GM21825 (cell line): ENCODE results near the gene C16orf74.

ENCODE experiments used
- ATAC-seq: cut with Tn5 transposase; IDR thresholded peaks from one replicate; pipeline ENCODE4 v1.9.1; 2021; ENCODE audit warnings: mild to moderate bottlenecking, moderate library complexity; ENCODE audit not compliant: unreplicated experiment

Gene C16orf74

DNA sequence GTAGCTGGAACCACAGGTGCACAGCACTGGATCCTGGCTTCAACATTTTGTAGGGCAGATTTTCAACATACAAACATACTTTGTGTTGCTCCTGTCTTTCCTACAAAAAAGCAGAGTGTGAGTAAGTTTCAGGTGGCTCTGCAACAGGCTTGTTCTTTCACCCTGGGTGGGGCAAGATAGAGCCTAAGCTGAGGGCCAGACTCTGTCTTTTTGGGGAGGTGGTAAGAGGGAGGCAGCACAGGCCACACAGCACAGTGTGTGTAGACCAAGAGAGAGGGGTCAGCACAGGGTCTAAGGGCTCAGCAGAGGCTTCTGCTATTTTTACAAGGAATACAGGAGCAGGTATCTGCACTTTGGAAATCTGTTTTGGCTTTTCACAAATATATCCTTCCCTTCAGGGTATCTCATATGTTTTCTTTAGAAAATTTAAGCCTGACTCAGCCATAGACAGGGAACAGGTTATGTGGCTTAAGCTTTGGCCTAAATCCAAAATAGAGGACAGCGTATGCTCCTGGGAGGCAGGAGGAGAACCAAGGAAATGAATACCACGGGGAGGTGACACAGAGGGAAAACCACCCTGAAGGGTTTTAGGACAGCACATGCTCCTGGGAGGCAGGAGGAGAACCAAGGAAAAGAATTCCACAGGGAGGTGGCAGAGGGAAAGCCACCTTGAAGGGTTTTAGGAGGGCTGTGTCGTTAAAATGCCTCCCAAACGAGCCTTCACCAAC is 26.9 kb upstream of the C16orf74 start:
- ATAC-seq = no peak

DNA sequence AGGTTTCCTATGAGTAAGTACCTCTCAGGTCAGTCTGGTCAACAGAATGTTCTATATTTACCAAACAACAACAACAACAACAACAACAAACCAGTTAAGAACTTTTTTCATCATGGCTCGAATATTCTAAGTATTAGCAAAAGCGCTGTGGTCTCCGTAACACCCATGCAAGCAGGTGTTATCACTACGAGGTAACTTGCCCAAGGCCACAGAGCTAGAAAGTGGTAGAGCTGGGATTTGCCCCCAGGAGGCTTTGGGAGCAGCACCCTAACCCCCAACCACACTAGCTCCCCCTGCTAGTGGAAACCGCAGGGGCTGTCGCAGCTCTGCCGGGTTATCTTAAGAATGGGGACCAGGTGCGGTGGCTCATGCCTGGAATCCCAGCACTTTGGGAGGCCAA is 23.9 kb upstream of the C16orf74 start:
- no peak for ATAC-seq

DNA sequence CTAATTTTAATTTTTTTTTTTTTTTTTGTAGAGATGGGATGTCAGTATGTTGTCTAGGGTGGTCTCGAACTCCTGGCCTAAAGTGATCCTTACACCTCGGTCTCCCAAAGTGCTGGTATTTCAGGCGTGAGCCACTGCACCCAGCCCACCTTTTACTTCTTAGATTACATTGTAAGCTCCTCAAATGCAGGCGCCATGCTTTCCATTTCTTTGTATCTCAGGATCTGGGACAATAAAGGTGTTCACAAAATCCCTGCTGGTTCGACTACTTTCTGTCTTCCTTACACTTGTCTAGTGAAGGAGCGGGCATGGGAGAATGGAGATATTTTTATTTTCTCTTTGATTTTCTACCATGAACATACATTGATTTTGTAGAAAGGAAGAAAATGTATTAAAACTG is 23.2 kb upstream of the C16orf74 start:
- no peak for ATAC-seq

DNA sequence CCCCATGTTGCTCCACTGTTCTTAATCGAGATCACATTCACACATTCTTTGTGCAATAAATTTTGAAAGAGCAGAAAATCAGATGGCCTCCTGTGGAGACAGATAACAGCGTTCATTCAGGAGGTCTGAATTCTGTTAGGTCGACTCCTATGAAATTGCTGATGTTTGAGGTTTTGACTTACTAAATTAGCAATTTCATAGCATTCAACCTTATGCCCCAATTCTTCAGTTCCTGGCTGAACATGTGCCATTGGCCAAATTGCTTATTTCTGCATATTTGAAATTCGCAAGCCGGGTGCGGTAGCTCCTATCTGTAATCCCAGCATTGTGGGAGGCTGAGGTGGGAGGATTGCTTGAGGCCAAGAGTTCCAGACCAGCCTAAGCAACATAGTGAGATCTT is 22.1 kb upstream of the C16orf74 start:
- ATAC-seq = no peak

DNA sequence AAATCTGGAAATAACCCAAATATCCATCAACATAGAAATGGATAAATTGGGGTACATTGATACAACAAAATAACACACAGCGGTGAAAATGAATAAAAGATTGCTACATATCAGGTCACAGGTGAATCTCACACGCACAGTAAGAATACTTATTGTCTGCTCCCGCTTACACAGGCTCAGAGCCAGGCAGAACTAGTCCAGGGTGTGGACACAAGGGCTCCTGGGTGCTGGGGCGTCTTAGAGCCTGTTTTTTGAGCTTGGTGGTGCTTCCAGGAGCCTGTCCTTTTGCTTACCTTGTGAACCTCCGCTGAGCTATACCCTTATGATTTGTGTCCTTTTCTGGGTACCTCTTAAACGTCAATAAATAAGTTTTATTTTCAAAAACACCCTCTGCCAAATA is 19.8 kb upstream of the C16orf74 start:
- no peak for ATAC-seq

DNA sequence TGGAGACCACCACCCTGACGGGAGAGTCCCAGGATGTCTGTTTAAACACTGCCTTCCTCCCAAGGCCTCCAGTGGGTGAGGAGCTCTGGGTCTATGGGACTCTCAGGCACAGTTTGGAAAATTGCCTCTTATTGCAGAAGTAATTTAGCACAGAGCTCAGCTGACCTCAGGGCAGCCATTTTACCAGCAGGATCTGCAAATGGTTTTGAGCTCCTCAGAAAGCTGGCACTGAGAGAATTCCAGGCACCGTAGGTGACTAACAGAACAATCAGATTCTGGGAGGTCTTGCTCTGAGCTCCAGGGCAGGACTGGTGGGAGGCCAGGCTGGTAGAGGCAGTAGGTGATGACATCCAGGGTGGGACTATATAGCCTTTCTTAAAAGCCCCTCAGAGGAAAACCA is 17.3 kb upstream of the C16orf74 start:
- no peak for ATAC-seq

DNA sequence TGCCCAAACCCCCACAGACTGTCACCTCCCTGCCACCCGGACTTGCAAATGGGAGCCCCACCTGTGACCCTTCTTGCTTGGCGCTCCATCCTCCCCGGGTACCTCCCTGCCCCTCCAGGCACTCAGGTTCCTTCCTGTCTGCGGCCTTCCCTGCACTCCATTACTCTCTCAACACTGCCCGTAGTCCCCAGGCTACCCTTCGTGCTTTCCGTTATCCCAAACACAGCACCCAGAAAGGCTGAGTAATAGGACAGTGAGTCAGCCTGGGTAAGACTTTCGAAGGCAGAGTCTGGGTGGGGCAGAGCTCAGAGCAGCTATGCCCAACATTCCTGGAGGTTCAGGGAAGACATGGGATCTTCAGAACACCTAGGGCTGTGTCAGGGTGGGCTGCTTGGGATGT is 16.6 kb upstream of the C16orf74 start:
- ATAC-seq = no peak

DNA sequence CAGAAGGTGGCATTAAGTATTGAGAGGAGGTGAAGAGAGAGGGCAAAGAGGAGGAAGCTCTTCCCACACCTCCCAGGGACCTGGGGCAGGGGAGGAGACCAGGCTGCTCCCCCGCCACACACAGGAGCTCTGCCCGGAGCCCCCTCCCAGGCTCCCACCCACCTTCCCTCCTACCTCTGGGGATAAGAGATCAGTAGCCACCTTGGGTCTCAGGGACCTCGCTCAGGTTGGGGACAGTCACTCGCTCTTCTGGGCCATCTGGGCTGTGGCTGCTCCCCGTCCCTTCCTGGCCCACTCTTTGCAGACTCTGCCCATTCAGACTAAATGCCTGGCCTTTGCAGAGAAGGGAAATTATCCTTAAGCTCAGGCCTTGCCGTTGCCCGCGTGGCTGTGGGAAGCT is 14.9 kb upstream of the C16orf74 start:
- no peak for ATAC-seq

DNA sequence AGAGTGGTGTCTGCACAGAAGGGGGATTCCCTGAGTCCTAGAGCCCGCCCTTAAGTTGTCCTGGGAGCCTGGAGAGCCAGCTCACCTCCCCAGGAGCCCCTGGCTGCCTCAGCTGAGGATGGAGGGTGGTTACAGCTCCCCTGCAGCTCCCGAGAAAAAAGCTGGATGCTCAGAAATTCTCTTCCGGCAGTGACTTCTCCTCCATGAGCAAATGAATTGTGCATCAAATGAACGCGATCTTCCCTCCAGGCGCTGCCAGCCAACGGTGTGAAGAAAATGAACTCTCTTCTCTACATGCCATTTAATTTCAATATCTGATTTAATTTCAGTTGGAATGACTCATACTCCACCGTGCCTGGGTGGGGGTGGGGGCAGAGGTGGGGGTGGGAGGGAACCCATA is 14.3 kb upstream of the C16orf74 start:
- ATAC-seq = no peak

DNA sequence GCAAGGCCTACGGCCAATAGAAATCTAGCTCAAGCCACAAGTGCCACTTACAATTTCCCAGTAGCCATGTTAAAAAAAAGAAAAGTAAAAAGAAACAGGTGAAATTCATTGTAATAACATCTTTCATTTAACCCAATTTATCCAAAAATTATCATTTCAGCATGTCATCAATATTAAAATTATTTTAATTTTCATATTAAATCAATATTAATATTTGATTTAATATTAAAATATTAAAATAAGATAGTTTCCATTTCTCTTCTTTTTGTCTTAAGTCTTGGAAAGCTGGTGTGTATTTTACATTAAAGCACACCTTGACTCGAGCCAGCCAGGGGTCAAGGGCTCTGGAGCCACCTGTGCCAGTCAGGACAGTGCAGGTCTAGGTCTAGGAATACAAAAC is 12.7 kb upstream of the C16orf74 start:
- no peak for ATAC-seq

DNA sequence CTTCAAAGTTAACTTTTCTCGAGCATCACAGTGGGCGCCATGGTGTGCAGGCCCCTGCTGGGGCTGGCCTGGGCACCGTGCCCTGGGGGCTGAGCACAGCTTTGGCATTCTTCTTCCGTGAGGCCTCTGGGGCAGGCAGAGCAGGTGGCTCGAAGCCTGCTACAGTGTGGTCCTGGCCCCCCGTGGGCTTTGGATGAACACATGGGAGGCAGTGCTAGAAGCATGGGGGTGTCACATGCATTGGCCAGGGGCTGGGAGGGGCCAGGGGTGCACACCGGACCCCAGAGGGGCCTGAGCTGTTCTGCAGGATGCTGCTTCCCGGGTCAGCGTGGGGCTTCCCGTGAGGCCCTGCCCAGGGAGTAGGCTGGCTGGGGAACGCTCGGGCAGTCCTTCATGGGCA is 12.1 kb upstream of the C16orf74 start:
- no peak for ATAC-seq

DNA sequence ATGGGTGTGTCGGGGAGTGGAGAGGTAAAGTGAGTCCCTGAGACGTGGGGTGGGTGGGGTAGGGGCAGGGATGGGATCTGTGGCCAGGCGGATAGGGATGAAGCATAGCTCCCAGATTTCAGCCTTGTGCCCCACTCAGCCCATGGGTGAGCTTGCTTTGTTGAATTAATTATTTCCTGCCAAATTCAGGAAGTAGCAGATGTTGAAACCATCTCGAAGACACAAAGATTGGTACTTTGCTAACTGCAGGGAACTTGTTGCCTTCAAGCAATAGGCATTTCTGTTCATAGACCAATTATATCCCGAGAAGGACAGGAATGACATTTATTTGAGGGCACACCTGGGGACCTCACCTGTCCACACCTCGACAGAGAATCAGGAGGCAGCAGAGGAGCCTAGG is 11.0 kb upstream of the C16orf74 start:
- no peak for ATAC-seq

DNA sequence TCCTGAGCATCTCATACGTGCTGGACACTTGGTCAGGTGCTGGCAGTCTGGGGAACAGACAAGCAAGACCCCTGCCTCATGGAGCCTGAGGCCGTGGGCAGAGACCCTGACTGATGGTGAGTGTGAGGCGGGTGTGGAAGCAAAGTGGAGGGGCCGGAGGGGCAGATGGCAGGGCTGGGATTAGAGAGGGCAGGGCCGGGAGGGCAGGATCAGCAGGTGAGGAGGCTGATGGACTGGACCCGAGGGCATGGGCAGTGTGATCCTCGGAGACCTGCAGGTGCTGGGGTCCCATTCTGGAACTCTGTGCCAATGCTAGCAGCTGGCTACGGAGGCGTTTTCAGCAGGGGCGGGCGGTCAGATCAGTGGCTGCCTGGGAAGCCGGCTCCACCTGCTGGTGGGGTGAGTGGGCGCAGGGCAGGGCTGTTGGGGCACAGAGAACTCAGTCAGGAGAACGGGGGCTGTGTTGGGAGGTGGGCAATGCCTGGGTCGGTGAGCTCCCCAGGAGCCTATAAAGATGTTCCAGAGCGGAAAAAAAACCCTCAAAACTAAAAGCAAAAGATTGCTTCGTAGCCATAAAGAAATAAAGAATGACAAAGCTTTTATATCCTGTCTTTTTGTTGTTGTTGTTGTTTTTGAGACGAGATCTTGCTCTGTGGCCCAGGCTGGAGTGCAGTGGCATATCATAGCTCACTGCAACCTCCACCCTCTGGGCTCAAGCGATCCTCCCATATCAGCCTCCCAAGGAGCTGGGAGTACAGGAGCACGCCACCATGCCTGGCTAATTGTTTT is 8.9 kb upstream of the C16orf74 start:
- ATAC-seq = no peak

DNA sequence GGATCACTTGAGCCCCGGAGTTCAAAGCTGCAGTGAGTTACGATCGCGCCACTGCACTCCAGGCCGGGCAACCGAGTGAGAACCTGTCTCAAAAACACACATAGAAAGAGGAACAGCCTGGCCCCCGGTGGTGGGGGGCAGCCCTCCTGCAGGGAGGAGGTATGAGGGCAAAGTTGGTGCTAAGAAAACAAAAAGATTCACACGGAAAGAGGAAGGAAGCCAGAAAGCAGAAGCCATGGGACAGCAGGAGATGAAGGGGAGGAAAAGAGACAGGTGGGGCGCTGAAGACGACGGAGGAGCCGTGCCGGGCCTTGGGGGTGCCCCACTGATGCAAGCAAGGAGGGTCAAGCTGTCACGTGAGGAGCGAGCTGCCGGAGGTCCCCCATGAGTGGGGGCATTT is 8.2 kb upstream of the C16orf74 start:
- no peak for ATAC-seq

DNA sequence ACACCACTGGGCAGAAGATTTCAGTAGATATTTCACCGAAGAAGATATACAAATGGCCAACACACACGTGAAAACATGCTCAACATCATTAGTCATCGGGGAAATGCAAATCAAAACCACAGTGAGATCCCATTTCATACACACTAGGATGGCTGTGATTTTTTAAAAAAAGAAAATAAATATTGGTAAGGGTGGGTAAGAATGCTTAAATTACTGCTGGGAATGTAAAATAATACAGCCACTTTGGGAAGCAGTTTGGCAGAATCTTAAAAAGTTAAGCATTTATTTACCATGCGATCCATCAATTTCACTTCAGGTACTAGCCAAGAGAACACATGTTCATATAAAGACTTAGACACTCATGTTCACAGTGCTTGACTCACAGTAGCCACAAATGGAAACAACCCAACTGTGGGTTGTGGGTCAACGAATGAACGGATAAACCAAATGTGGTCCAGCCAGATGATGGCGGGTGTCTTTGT is 6.5 kb upstream of the C16orf74 start:
- peak; percentile 30 for ATAC-seq

DNA sequence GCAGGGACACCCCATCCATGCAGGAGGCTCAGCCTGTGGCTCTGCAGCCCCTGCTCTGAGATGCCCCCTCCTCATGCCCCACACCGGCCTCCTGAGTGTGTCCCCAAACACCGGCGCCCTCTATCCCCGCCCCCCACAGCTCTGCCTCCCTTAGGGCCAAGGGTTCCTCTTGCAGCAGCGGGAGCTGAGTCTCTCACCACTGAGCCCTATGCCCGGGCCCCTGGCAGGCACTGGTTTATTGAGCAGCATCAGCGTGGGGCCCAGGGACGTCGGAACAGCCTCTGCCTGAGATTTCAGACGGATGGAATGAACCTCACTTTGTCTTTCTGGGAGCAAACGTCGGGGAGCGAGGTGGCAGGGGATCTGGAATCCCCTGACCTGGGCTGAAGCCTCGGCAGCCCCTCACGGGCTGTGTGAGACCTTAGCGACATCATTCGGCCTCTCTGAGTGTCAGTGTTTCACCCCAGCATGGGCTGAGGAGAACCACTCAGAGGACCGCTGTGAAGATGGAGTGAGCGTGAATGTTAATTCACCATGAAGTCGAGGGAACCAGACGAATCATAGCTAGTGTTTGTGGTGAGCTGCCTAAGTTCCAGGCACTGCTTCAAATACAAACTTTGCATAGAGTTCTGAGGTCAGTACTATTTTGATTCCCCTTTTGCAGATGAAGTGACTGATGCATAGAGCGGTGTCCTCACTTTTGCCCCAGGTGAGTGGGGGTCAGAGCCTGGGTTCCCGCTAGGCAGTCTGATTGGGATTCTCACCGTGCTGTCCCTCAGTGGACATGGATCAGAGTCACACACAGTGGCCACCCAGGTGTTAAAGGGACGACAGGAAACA is 5.3 kb upstream of the C16orf74 start:
- peak; percentile 45 for ATAC-seq

DNA sequence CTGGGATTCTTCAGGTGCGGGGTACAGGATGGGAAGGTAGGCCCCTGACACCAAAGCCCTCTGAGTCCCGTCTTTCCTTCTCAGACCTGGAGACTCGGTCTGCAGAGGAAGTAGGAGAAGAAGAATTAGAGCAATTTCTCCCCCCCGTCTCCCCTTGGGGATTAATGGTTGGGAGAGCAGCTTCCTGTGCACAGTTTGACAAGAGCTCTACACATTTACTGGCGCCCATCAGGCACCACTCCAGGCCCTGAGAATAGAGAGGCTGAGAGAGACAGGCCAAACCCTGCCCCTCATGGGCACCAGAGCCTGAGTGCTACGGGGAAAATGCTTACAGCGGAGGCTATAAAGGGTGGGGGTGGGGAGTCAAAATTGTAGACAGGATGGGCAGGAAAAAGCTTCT is 3.5 kb upstream of the C16orf74 start:
- no peak for ATAC-seq

DNA sequence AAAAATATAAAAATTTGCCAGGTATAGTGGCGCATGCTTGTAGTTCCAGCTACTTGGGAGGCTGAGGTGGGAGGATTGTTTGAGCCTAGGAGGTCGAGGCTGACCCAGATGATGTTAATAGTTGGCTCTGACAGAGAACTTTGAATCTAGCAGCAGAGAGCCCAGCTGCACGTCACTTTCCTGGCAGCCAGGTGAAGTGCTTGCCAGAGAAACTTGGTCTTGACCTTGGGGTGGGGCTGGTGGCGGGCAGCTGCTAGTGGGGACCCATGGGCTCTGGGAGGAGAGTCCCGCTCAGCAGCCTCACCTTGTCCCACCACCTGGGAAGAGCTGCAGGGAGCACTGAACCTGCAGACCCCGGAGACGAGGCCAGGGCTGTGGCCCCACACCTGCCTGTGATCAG is 3.1 kb upstream of the C16orf74 start:
- no peak for ATAC-seq

DNA sequence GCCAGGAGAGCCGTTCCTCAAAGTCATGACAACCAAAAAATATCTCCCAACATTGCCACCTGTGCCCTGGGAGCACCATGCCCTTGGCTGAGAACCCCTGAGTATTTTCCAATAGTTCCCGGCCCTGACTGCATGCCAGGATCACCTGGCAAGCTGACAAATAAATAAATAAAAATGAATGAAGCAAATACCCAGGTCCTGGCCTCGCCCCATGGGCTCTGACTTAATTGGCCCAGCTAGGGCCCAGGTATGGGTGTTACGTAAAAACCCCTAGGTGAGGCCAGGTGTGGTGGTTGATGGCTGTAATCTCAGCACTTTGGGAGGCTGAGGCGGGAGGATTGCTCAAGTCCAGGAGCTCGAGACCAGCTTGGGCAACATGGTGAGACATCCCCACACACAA is 2.7 kb upstream of the C16orf74 start:
- ATAC-seq = no peak

DNA sequence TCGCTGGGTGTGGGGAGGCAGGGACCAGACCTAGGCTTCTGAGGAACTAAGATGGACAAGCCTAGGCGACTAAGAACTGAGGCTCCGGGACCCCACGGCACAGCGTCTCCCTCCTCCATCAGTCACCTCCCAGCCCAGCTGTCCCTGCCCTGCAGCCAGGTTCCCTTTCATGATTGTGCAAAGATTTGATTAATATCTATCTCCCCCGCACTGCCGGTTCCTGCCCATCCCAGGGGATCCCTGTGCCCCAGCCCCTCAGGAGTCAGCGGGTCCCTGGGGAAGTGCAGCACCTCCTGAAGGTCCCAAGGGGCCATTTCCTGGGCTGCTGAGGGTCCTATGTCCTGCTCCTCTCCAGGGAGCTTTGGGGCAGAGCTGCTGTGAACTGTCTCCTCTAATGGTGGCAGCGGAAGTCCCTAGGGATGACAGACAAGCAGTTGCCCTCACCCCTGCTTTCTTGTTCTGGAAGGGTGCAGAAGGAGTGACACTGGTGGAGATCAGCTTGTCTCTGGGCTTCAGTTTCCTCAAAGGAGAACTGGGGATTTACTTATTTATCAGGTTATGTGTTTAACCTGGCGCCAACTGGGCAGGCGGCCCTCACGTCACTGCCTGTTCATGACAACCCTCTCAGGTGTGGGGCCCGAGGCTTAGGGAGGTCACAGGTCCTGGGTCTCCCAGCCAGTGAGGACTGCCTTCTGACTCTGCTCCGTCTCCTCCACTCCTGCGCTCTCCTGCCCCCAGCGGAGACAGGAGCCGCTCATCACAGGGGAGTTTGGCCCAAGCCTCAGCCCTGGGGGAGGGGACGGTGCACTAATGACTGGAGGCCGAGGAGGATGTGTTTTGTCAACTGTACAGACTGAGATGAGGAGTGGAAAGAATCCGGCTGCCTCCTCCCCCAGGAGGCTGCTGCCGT is 1.9 kb upstream of the C16orf74 start:
- no peak for ATAC-seq
